ENCODE results near the gene HJURP. TPM values are rescaled to one million over a fixed set of nuclear protein-coding genes. Genes with fewer than 3 reads are reported as not detected.

The HJURP gene
- total RNA-seq, 1 donor from 2014 or later, result 45.6 TPM

- H3K27me3 Mint-ChIP-seq, result no peaks in the 10 kb centered on the region
- H3K4me3 Mint-ChIP-seq, result no peak overlapping the region
- no peak for DNase-seq
- H3K9me3 Mint-ChIP-seq, result no peaks in the 10 kb centered on the region
- H3K4me1 Mint-ChIP-seq, result no peaks in the 10 kb centered on the region
- H3K27ac Mint-ChIP-seq, result no peak overlapping the region
- intact Hi-C loops (cut with micrococcal nuclease), result no loop called here
- H3K36me3 Mint-ChIP-seq (ENCODE audit: low read depth), result no peaks in the 10 kb centered on the region
These were observed 58.6 kb downstream of the HJURP start for GRCh38 chr2:233795735-233796171.

- Mint-ChIP-seq H3K4me3 (no peak overlapping the region), H3K4me1 (no peaks in the 10 kb centered on the region), H3K27ac (no peak overlapping the region), H3K36me3 (ENCODE audit: low read depth) (no peaks in the 10 kb centered on the region), H3K9me3 (no peaks in the 10 kb centered on the region), H3K27me3 (no peaks in the 10 kb centered on the region)
- intact Hi-C loops (cut with micrococcal nuclease), result no loop called here
- DNase-seq, result no peak
These were observed 60.1 kb downstream of the HJURP start for GRCh38 chr2:233794128-233794658.

GRCh38 chr2:233793465-233794127, 60.7 kb downstream of the HJURP start:
- no peak for DNase-seq
- Mint-ChIP-seq H3K4me3 (no peak overlapping the region), H3K36me3 (ENCODE audit: low read depth) (no peaks in the 10 kb centered on the region), H3K4me1 (no peaks in the 10 kb centered on the region), H3K27me3 (no peaks in the 10 kb centered on the region), H3K27ac (no peak overlapping the region), H3K9me3 (no peaks in the 10 kb centered on the region)
- intact Hi-C loops (cut with micrococcal nuclease), result no loop called here

GRCh38 chr2:233792720-233793119, 61.6 kb downstream of the HJURP start:
- H3K27me3 Mint-ChIP-seq, result no peaks in the 10 kb centered on the region
- no peak for DNase-seq
- intact Hi-C loops (cut with micrococcal nuclease), result no loop called here
- H3K4me3 Mint-ChIP-seq, result no peak overlapping the region
- no peaks in the 10 kb centered on the region for H3K9me3 Mint-ChIP-seq
- H3K27ac Mint-ChIP-seq, result no peak overlapping the region
- no peaks in the 10 kb centered on the region for H3K4me1 Mint-ChIP-seq
- no peaks in the 10 kb centered on the region for H3K36me3 Mint-ChIP-seq (ENCODE audit: low read depth)

- no peaks in the 10 kb centered on the region for H3K27me3 Mint-ChIP-seq
- no peaks in the 10 kb centered on the region for H3K4me1 Mint-ChIP-seq
- intact Hi-C loops (cut with micrococcal nuclease), result no loop called here
These were observed 62.4 kb downstream of the HJURP start for GRCh38 chr2:233791883-233792329.

GRCh38 chr2:233791151-233791882, 63.0 kb downstream of the HJURP start:
- no peaks in the 10 kb centered on the region for H3K4me1 Mint-ChIP-seq
- no peak for DNase-seq
- no peaks in the 10 kb centered on the region for H3K9me3 Mint-ChIP-seq
- H3K36me3 Mint-ChIP-seq (ENCODE audit: low read depth), result no peaks in the 10 kb centered on the region
- H3K4me3 Mint-ChIP-seq, result no peak overlapping the region
- no peaks in the 10 kb centered on the region for H3K27me3 Mint-ChIP-seq
- intact Hi-C loops (cut with micrococcal nuclease), result no loop called here
- H3K27ac Mint-ChIP-seq, result no peak overlapping the region

More at GRCh38 chr2:233791883-233792329, 62.4 kb downstream of the HJURP start:
- H3K36me3 Mint-ChIP-seq (ENCODE audit: low read depth), result no peaks in the 10 kb centered on the region
- no peak overlapping the region for H3K27ac Mint-ChIP-seq
- no peak for DNase-seq
- no peaks in the 10 kb centered on the region for H3K9me3 Mint-ChIP-seq
- no peak overlapping the region for H3K4me3 Mint-ChIP-seq

- H3K27ac Mint-ChIP-seq, result no peak overlapping the region
- H3K9me3 Mint-ChIP-seq, result no peaks in the 10 kb centered on the region
- intact Hi-C loops (cut with micrococcal nuclease), result no loop called here
- no peak for DNase-seq
- no peak overlapping the region for H3K4me3 Mint-ChIP-seq
- no peaks in the 10 kb centered on the region for H3K4me1 Mint-ChIP-seq
- no peaks in the 10 kb centered on the region for H3K36me3 Mint-ChIP-seq (ENCODE audit: low read depth)
- no peaks in the 10 kb centered on the region for H3K27me3 Mint-ChIP-seq
These were observed 64.8 kb downstream of the HJURP start for GRCh38 chr2:233789554-233789953.

Other genes starting within 250 kb of the HJURP start
- not detected in 2 replicates for gene UGT1A8, start 236.9 kb downstream of the HJURP start, total RNA-seq
- not detected in 2 replicates for gene UGT1A10, start 218.1 kb downstream of the HJURP start, total RNA-seq
- not detected in 2 replicates for gene UGT1A9, start 182.6 kb downstream of the HJURP start, total RNA-seq
- gene UGT1A7, start 172.6 kb downstream of the HJURP start, total RNA-seq, result not detected in 2 replicates
- not detected in 2 replicates for gene UGT1A6, start 161.6 kb downstream of the HJURP start, total RNA-seq
- gene UGT1A5, start 141.6 kb downstream of the HJURP start, total RNA-seq, result not detected in 2 replicates
- gene UGT1A4, start 135.8 kb downstream of the HJURP start, total RNA-seq, result not detected in 2 replicates
- not detected in 2 replicates for gene UGT1A3, start 125.5 kb downstream of the HJURP start, total RNA-seq
- gene UGT1A1, start 94.3 kb downstream of the HJURP start, total RNA-seq, result not detected in 2 replicates
- not detected in 2 replicates for gene MROH2A, start 76.2 kb downstream of the HJURP start, total RNA-seq
- gene TRPM8, start 62.8 kb upstream of the HJURP start, total RNA-seq, result not detected in 2 replicates
- not detected in 2 replicates for gene SPP2, start 196.2 kb upstream of the HJURP start, total RNA-seq